ENCODE measurements around the gene KLHL29.

GRCh38 chr2:23502096-23502495 is 117.1 kb downstream of the KLHL29 start:
- no peak for TF ChIP-seq ATF5 (CRISPR knock-in tag; IDR thresholded peaks at IDR 0.05; ENCODE audit: low read depth)
- no peak for TF ChIP-seq CTCF (CRISPR knock-in tag; IDR thresholded peaks at IDR 0.05)
- no peak for TF ChIP-seq CEBPZ (IDR thresholded peaks at IDR 0.05; ENCODE audit: low read length)
- TF ChIP-seq FOXM1 (CRISPR knock-in tag; IDR thresholded peaks at IDR 0.05), result no peak
- no peak for TF ChIP-seq ATF3 (CRISPR knock-in tag; IDR thresholded peaks at IDR 0.05)
- no peak for TF ChIP-seq JUN (CRISPR knock-in tag; IDR thresholded peaks at IDR 0.05)
- no peak for TF ChIP-seq BRD4 (CRISPR knock-in tag; IDR thresholded peaks at IDR 0.05)
- no peak for TF ChIP-seq RELA (CRISPR knock-in tag; IDR thresholded peaks at IDR 0.05)
- TF ChIP-seq CHD2 (IDR thresholded peaks at IDR 0.05; ENCODE audit: low read depth, low read length), result no peak
- TF ChIP-seq SMAD9 (CRISPR knock-in tag; IDR thresholded peaks at IDR 0.05), result no peak
- TF ChIP-seq ZSCAN29 (CRISPR knock-in tag; conservative IDR thresholded peaks at IDR 0.05), result no peak

Data from HepG2 (cell line).